ENCODE data around the gene MXD4. TPM values are rescaled to one million over a fixed set of nuclear protein-coding genes. Genes with fewer than 3 reads are reported as not detected.

Gene MXD4
- total RNA-seq, 1 experiment from 2014 or later, result 9.1 TPM

- Histone ChIP-seq H3K36me3 (ENCODE audit: insufficient read depth, low read length, poor library complexity, severe bottlenecking) (no peaks in the 10 kb centered on the region), H3K27ac (ENCODE audit: low read depth, low read length, poor library complexity, severe bottlenecking) (no peak overlapping the region), H3K9me3 (ENCODE audit: low read depth, low read length, poor library complexity, severe bottlenecking) (no peaks in the 10 kb centered on the region), H3K4me1 (ENCODE audit: insufficient read depth, low read length, poor library complexity, severe bottlenecking) (no peaks in the 10 kb centered on the region), H3K27me3 (replicated peaks; ENCODE audit: insufficient read depth, low read depth, low read length, poor library complexity) (no peaks in the 10 kb centered on the region), H3K4me3 (ENCODE audit: low read depth, low read length, poor library complexity, severe bottlenecking) (no peak overlapping the region)
- TF ChIP-seq EZH2 (IDR thresholded peaks at IDR 0.05; ENCODE audit: borderline replicate concordance, low read depth, low read length, poor library complexity, severe bottlenecking) (no peak), CTCF (conservative IDR thresholded peaks at IDR 0.05; ENCODE audit: low read depth, low read length) (no peak)
- CTCF ChIA-PET, result no interaction called here
- DNase-seq (ENCODE audit: low spot score), result no peak
- BruUV-seq (replicated peaks), result no TSS peak
- POLR2A ChIA-PET (ENCODE audit: low non-redundant PET), result no interaction called here
- intact Hi-C loops (cut with micrococcal nuclease; ENCODE audit: unreplicated experiment), result loop anchor here (10.0 kb wide), 1 partner anchor 146 kb away; the partner anchor contains the start of genes CFAP99 and ZFYVE28
These were observed 6.7 kb upstream of the MXD4 start for GRCh38 chr4:2268357-2269205.

- Histone ChIP-seq H3K27me3 (replicated peaks; ENCODE audit: insufficient read depth, low read depth, low read length, poor library complexity) (no peaks in the 10 kb centered on the region), H3K4me1 (ENCODE audit: insufficient read depth, low read length, poor library complexity, severe bottlenecking) (no peaks in the 10 kb centered on the region), H3K36me3 (ENCODE audit: insufficient read depth, low read length, poor library complexity, severe bottlenecking) (no peaks in the 10 kb centered on the region), H3K9me3 (ENCODE audit: low read depth, low read length, poor library complexity, severe bottlenecking) (no peaks in the 10 kb centered on the region), H3K4me3 (ENCODE audit: low read depth, low read length, poor library complexity, severe bottlenecking) (no peak overlapping the region), H3K27ac (ENCODE audit: low read depth, low read length, poor library complexity, severe bottlenecking) (no peak overlapping the region)
- ChIA-PET CTCF (no interaction called here), POLR2A (ENCODE audit: low non-redundant PET) (no interaction called here)
- no TSS peak for BruUV-seq (replicated peaks)
- intact Hi-C loops (cut with micrococcal nuclease; ENCODE audit: unreplicated experiment), result loop anchor here (10.0 kb wide), 1 partner anchor 147 kb away; the partner anchor contains the start of genes CFAP99 and ZFYVE28
- DNase-seq (ENCODE audit: low spot score), result no peak
- TF ChIP-seq CTCF (conservative IDR thresholded peaks at IDR 0.05; ENCODE audit: low read depth, low read length) (no peak), EZH2 (IDR thresholded peaks at IDR 0.05; ENCODE audit: borderline replicate concordance, low read depth, low read length, poor library complexity, severe bottlenecking) (no peak)
These were observed 5.9 kb upstream of the MXD4 start for GRCh38 chr4:2267841-2268240.

- CTCF ChIA-PET, result no interaction called here
- Histone ChIP-seq H3K4me1 (ENCODE audit: insufficient read depth, low read length, poor library complexity, severe bottlenecking) (no peaks in the 10 kb centered on the region), H3K4me3 (ENCODE audit: low read depth, low read length, poor library complexity, severe bottlenecking) (no peak overlapping the region), H3K9me3 (ENCODE audit: low read depth, low read length, poor library complexity, severe bottlenecking) (no peaks in the 10 kb centered on the region), H3K36me3 (ENCODE audit: insufficient read depth, low read length, poor library complexity, severe bottlenecking) (no peaks in the 10 kb centered on the region), H3K27me3 (replicated peaks; ENCODE audit: insufficient read depth, low read depth, low read length, poor library complexity) (no peaks in the 10 kb centered on the region), H3K27ac (ENCODE audit: low read depth, low read length, poor library complexity, severe bottlenecking) (no peak overlapping the region)
- POLR2A ChIA-PET (ENCODE audit: low non-redundant PET), result no interaction called here
- TF ChIP-seq CTCF (conservative IDR thresholded peaks at IDR 0.05; ENCODE audit: low read depth, low read length) (no peak), EZH2 (IDR thresholded peaks at IDR 0.05; ENCODE audit: borderline replicate concordance, low read depth, low read length, poor library complexity, severe bottlenecking) (no peak)
- BruUV-seq (replicated peaks), result no TSS peak
- DNase-seq (ENCODE audit: low spot score), result no peak
- intact Hi-C loops (cut with micrococcal nuclease; ENCODE audit: unreplicated experiment), result loop anchor here (10.0 kb wide), 1 partner anchor 147 kb away; the partner anchor contains the start of genes CFAP99 and ZFYVE28
These were observed 5.5 kb upstream of the MXD4 start for GRCh38 chr4:2267320-2267811.
